ENCODE measurements around the gene CALML5. TPM values are rescaled to one million over a fixed set of nuclear protein-coding genes. Genes with fewer than 3 reads are reported as not detected.
A peak's percentile ranks its signal among the peaks of the same experiment; 100 is the strongest.
"Not testable (repeated sequence)": the region's sequence is repeated elsewhere in the genome, so short reads cannot be mapped to it uniquely, and the experiment has no call there.

The CALML5 gene
- total RNA-seq, 1 donor from 2014 or later: not detected

DNA sequence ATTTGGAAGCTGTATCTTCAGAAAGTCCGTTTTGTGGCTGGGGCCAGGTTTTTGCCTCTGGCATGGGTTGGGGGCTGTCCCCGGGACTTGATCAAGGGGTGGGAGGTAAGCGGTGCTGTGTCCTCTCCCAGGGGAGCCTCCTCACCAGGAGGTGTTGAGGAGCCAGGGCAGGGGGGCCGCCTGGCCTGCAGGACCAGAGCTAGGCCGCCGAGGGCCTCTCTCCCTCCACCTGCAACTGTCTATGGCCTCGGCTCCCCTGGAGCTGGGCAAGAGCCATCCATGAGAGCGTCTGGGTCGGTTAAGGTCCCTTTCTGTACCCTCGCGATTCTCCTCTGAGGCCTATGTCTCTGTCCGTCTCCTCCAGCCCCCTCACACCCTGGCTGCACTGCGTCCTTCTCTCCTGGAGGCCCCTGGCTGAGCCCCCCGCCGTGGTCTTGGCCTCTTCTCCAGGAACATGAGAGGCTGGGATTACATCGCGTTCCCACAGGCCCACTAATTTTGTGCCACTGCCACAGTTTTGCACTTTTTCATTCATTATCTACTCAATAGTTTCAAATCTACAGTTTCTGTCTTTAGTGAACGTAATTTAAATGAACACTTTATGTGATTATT, 20.6 kb downstream of the CALML5 start:
- Mint-ChIP-seq H3K27me3 (no peaks in the 10 kb centered on the region), H3K36me3 (no peaks in the 10 kb centered on the region), H3K4me3 (no peak overlapping the region), H3K4me1 (ENCODE audit: unreplicated experiment) (peaks cover 13% of the 10 kb centered on the region), H3K9me3 (no peaks in the 10 kb centered on the region), H3K27ac (no peak overlapping the region)
- no peak for DNase-seq (ENCODE audit: extremely low spot score, unreplicated experiment)
- no peak for TF ChIP-seq CTCF (conservative IDR thresholded peaks at IDR 0.05)

GRCh38 chr10:5477948-5478693, 21.2 kb downstream of the CALML5 start:
- DNase-seq (ENCODE audit: extremely low spot score, unreplicated experiment): peak; percentile 54
- Mint-ChIP-seq H3K36me3 (no peaks in the 10 kb centered on the region), H3K27ac (no peak overlapping the region), H3K9me3 (no peaks in the 10 kb centered on the region), H3K27me3 (no peaks in the 10 kb centered on the region), H3K4me1 (ENCODE audit: unreplicated experiment) (peaks cover 13% of the 10 kb centered on the region), H3K4me3 (no peak overlapping the region)
- TF ChIP-seq CTCF (conservative IDR thresholded peaks at IDR 0.05): no peak

DNA sequence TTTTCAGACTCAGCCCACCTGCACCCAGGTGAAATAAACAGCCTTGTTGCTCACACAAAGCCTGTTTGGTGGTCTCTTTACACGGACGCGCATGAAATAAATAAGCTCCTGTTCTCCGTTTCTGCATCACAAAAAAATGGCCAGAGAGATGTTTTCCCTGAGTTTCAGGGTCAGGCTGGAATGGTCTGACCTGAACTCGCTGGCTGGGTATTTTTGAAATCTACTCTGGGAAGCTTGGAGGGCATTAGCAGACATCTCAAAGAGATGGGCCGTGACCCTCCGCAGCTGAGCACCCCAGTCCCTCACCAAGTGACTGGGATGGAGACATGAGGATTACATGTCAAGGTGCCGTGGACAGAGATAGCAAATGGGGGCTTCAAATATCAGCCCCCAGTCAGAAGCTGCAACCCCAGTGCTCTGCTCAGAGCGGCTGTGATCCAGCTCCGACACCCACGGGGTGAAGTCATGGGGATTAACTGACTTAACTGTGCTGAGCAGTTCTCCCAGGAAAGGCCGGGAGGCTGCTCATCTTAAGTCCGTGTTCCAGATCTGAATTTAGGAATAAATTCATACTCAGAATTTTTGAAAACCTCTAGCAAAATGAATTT, 22.3 kb downstream of the CALML5 start:
- no peak for DNase-seq (ENCODE audit: extremely low spot score, unreplicated experiment)
- Mint-ChIP-seq H3K36me3 (no peaks in the 10 kb centered on the region), H3K4me1 (ENCODE audit: unreplicated experiment) (peaks cover 18% of the 10 kb centered on the region), H3K9me3 (no peaks in the 10 kb centered on the region), H3K27ac (no peak overlapping the region), H3K27me3 (no peaks in the 10 kb centered on the region), H3K4me3 (no peak overlapping the region)
- TF ChIP-seq CTCF (conservative IDR thresholded peaks at IDR 0.05): no peak

GRCh38 chr10:5475974-5476807, 23.2 kb downstream of the CALML5 start:
- H3K4me3 Mint-ChIP-seq; H3K27me3 Mint-ChIP-seq; H3K36me3 Mint-ChIP-seq; H3K9me3 Mint-ChIP-seq; DNase-seq (ENCODE audit: extremely low spot score, unreplicated experiment); H3K27ac Mint-ChIP-seq: not testable (repeated sequence)
- H3K4me1 Mint-ChIP-seq (ENCODE audit: unreplicated experiment): peaks cover 17% of the 10 kb centered on the region

- not testable (repeated sequence) for H3K9me3 Mint-ChIP-seq; H3K36me3 Mint-ChIP-seq; H3K27ac Mint-ChIP-seq; DNase-seq (ENCODE audit: extremely low spot score, unreplicated experiment); H3K4me3 Mint-ChIP-seq; H3K27me3 Mint-ChIP-seq
- H3K4me1 Mint-ChIP-seq (ENCODE audit: unreplicated experiment): peaks cover 14% of the 10 kb centered on the region
Measured at GRCh38 chr10:5475088-5475487, 24.3 kb downstream of the CALML5 start.

DNA sequence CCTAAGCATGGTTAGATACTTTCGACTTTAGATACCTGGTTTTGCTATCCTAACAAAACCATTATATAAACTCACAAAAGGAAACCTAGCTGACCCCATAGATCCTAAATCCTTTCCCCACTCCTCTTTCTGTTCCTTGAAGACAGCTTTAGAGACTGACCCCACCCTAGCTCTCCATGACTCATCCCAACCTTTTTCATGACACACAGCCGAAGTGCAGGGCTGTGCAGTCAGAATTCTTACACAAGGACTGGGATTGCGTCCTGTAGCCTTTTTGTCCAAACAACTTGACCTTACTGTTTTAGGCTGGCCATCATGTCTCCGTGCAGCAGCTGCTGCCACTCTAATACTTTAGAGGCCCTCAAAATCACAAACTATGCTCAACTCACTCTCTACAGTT, 24.7 kb downstream of the CALML5 start:
- not testable (repeated sequence) for H3K36me3 Mint-ChIP-seq; H3K27me3 Mint-ChIP-seq; H3K9me3 Mint-ChIP-seq; H3K27ac Mint-ChIP-seq; H3K4me3 Mint-ChIP-seq; DNase-seq (ENCODE audit: extremely low spot score, unreplicated experiment)
- H3K4me1 Mint-ChIP-seq (ENCODE audit: unreplicated experiment): peaks cover 14% of the 10 kb centered on the region

Data from type B pancreatic cell (in vitro differentiated cells).